Measurements from ENCODE around the gene RGL4.
"Not testable (repeated sequence)": the region's sequence is repeated elsewhere in the genome, so short reads cannot be mapped to it uniquely, and the experiment has no call there.

Gene RGL4

GRCh38 chr22:23690713-23691112 lies at the start of gene RGL4:
Gene RGL4, plus strand, starts transcription at chr22:23691013. Its CDS starts 1,018 bp downstream, at chr22:23692031.
- DNase-seq (ENCODE audit: low read depth in 2 of 2): no peak

- DNase-seq (ENCODE audit: low read depth in 2 of 2): not testable (repeated sequence)
These were observed 44.3 kb upstream of the RGL4 start for GRCh38 chr22:23646526-23646925.

- DNase-seq (ENCODE audit: low read depth in 2 of 2): no peak
These were observed 41.7 kb upstream of the RGL4 start for GRCh38 chr22:23649071-23649501.

- DNase-seq (ENCODE audit: low read depth in 2 of 2): no peak
These were observed 39.1 kb upstream of the RGL4 start for GRCh38 chr22:23651676-23652075.

DNA sequence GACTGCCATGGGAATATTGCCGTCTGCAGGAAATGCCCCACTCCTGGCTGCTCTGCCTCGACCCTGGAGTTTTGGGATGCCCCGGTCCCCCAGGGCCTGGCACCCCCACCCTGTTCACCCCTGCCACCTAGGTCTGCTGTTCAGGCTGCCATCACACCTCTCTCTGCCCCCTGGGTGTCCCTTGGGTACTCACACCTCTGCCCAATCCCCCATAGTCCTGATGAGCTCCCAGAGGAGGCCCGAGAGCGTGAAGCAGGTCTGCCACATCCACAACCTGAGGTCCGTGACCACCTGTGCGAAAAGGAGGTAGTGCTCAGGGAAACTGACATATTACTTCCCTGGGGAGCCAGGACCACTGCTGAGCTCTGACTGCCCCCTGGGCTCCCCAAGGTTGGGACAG lies 38.5 kb upstream of the RGL4 start:
- DNase-seq (ENCODE audit: low read depth in 2 of 2): no peak

GRCh38 chr22:23652711-23653110 lies 38.1 kb upstream of the RGL4 start:
- DNase-seq (ENCODE audit: low read depth in 2 of 2): no peak

DNA sequence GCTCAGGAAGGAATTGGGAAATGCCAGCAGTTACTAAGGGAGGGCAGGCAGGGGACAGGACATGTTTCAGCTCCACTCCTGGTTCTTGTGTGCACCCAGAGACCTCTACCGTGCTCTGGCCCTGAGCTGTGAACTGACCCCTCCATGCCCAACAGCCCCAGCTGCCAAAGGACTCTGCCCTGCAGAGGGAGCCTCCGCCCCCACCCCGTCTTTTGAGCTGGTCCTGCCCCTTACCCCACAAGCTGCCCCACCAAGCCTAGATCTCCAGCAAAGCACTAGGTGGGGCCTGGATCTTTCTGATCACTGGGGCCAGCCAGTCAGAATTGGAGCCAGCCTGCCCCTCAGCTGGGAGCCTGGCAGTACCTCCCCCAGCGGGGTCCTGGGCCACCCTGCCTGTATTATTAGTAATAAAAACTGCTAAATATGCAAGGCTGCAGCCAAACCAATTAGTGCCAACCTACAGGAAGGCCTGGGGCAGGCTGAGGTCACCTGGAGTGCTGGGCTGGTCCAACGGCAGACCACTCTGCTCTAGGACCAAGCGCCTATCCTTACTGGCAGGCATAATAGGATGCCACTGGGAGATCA lies 34.8 kb upstream of the RGL4 start:
- no peak for DNase-seq (ENCODE audit: low read depth in 2 of 2)

DNA sequence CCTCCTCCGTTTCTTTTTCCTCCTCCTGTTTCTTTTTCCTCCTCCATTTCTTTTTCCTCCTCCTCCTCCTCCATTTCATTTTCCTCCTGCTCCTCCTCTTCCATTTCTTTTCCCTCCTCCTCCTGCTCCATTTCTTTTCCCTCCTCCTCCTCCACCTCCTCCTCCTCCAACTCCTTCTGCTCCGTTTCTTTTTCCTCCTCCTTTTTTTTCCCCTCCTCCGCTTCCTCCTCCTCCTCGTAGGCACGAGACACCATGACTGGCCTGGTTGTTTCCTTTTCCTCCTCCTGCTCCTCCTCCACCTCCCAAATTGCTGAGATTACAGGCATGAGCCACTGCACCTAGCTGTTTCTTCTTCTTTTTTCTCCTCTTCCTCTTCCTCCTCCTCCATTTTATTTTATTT lies 33.1 kb upstream of the RGL4 start:
- DNase-seq (ENCODE audit: low read depth in 2 of 2): no peak

DNA sequence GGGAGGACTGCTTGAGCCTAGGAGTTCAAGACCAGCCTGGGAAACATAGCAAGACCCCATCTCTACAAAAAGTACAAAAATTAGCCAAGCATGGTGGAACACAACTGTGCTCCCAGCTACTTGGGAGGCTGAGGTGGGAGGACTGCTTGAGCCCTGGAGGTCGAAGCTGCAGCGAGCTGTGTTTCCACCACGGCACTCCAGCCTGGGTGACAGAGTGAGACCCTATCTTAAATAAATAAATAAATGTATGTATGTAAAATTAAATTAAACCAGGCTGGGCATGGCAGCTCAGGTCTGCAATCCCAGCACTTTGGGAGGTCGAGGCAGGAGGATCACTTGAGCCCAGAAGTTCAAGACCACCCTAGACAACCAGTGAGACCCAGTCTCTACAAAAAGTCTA lies 30.4 kb upstream of the RGL4 start:
- not testable (repeated sequence) for DNase-seq (ENCODE audit: low read depth in 2 of 2)

GRCh38 chr22:23670378-23671295 lies 20.2 kb upstream of the RGL4 start:
- DNase-seq (ENCODE audit: low read depth in 2 of 2): no peak

DNA sequence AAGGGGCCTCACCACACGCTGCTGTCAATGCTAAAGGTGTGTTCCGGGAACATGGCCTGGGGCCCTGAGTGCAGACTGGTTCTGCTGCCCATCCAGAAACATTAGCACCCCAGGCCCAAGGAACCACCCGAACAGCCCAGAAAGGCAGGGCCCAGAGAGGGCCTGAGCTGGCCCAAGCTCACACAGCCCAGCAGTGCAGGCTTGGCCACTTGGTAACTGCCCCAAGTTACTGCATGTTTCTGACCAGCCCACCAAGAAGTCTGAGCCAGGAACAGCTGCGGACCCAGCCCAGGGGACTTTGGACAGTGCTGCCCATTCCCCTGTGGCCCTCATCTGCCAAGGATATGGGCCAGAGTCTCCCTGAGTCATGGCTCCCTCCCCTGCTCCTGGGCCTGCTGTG lies 19.4 kb upstream of the RGL4 start:
- not testable (repeated sequence) for DNase-seq (ENCODE audit: low read depth in 2 of 2)

DNA sequence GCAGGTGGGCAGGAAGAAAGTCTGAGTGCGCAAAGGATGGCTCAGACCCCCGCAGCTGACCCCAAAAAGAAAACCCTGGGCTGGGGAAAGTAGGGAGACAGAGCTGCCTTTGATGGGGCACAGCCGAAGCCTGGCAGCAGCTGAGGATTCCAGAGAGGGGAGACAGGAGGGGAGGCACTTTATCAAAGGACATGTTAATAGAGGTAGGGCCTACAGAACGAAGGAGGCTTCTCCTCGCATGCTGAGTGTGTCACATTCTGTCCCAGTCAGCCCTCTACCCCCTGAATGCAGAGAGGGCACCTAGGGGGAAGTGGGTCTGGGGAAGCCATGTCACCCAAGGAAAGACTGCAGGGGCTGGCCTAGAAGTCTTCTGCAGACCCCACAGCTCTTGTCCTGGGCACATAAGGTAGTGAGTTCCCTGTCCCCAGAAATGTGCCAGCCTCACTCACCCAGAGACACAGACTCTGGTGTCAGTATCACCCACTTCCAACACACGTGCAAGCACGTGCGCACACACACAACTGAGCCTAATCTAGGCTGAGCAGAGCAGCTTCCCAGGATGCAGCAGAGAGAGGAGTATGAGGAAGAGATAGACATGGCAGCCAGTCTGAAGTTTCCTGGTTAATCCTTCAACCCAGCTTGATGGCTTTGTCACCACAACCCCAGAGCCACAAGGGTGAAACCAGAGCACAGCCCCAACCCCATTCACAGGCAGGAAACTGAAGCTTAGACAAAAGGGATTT lies 18.3 kb upstream of the RGL4 start:
- DNase-seq (ENCODE audit: low read depth in 2 of 2): not testable (repeated sequence)

DNA sequence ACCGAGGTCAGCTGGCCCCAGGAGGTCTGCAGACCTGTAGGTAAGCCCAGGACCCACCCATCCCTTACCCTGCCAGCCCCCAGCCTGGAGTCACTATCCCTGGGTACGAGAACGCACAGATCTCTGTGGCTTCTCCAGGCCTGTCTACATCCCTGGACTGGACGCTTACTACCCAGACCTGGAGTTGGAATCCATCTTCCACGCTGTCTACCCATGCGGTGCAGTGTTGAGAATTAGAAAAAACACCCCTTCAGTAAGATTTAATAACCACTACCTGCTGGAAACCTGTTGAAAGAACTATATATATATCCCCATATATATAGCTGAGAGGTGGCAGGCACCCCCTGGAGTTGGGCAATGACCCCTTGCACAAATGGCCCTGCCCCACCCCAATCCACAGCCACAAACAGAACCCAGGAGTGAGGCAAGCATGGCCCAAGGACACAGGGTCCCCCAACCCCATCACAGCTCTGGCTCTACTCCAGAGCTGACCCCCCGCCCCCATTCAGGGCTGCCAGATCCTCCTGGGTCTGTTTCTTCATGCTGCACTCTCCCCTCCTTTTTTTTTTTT lies 17.7 kb upstream of the RGL4 start:
- DNase-seq (ENCODE audit: low read depth in 2 of 2): no peak

DNA sequence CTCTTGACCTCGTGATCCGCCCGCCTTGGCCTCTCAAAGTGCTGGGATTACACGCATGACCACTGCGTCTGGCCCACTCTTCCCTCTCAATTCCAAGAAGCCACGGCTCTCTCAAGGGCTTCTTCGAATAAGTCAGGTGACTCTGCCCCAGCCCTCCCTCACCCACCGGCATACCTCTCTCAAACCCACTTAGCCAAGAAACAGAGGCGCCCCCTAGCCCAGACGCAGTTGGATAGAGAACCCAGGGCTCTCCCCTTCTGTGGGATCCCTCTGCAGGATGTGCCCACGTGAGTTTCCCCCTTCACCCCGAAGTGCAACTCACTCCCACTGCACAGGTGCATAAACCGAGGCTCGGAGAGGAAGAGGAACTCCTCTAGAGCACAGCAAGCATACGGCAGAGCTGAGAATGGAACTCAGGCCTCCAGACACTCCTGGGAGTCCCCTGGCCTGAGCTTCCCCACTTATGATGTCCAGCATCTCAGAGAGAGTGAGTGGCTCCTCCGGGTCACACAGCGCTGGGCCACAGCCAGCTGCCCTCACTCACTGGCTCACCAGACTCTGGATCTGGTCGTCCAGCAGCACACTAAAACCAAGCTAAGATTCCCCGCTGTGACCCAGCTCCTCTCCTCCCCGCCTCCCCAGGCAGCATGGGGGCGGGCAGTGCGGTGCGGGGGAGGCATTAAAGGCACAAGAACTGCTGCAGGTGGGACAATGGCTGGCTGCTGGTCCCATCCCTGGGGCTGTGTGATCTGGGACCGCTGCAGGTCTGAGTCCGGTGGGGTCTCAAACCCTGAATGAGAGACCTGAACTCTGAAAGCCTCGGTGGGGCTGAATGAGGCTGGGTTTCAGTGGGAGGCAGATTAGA lies 16.8 kb upstream of the RGL4 start:
- DNase-seq (ENCODE audit: low read depth in 2 of 2): no peak

DNA sequence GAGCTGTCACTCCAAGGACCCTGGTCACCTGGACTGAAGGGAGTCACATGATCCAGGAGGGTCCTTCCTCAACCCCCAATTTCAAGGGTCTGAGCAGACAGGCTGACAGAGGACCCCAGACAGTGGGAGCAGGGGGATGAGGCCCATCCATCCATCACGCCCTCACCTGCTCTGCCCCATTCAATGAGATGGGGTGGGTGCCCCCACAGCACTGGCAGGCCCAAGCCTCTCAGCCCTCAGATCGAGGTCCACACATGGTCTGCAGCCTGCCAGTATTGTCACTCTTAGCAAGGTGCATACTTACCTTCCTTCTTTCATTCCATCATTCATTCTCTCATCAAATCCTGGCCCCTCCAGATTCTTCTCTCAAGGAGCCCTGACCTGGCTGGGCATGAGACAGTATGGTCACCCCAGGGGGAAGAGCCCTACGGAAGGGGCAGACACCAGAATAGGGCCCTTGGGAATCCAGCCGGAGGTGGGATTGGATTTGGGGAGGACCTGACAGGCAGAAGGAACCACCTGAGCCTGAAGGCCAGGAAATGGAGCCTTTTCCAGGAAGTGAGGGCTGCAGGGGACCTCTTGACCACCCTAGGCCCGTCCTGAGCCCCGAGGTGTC lies 15.8 kb upstream of the RGL4 start:
- not testable (repeated sequence) for DNase-seq (ENCODE audit: low read depth in 2 of 2)

DNA sequence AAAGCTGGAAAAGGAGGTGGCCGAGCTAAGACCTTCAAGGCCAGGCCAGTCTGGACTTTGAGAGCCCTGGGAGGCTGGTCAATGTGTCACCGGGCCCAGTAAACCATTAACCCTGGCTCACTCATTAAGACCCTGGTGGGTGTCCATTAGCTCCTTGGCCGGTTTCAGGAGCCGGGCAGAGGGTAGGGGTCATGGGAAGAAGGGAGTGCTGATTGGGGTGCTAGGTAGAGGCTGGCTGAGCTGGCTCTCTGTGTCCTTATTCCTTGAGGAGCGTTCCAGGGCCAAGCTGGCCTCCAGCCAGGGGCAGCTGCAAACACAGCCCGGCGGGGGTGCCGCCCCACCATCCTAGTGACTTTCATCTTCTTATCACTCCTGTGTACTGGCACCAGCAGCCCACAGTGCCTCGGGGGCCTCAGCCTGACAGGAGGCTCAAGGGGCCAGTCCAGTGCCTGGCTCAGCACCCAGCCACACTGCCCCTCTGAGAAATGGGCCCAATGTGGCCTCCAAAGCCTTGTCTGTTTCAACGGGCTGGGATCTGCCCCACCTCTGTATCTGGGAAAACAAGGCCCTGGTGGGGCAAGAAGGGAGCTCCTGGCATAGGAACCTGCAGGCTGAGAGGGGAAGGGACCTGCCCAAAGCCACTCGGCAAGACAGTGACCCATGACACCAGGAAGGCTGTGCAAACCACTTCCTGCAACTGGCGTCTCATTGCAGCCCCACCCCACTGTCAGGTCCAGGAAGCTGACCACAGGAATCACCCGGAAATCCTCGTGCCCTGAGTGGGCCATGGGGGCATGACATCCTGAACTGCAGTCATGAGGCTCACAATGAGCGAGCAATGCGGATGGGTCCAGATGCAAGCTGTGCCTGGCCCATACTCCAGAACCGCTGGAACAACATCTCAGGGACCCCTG lies 15.1 kb upstream of the RGL4 start:
- no peak for DNase-seq (ENCODE audit: low read depth in 2 of 2)

DNA sequence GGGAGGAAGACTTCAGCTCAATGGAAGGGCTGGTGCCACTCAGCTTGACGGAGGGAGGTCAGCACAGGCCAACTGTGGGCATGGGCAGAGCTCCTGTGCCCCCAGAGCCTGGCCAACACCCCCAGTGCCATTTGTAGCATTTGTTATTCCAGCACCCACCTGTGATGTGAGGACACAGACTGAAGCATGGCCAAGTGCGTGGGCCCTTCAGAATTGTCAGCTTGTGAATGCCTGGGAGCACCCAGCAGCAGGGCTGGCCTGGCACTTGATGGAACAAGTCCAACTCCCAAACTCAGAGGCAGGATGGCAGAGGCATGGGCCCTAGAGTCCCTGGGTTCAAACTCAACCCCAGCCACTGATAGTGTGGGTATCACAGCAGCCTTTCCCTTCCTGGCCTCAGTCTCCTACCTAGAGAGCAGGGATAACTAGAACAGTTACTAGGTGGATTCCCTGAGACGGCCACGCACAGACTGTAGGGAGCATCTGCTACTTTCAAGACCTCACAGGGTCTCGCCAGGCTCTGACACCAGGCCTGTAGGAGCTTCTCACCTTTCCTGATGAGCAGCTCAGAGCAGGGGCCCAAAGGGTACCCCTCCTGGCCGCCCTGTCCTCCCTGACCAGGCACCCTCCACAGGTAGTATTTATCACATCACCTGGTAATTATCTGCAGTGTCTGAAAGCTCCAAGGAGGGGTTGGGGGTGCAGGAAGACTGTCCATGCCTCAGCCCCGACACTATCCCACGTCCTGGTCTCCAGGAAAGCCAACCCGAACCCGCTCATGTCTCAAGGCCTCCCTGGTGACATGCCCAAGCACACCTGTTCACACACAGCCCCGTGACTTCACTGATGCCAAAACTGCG lies 13.7 kb upstream of the RGL4 start:
- not testable (repeated sequence) for DNase-seq (ENCODE audit: low read depth in 2 of 2)

GRCh38 chr22:23677701-23677995 lies 13.2 kb upstream of the RGL4 start:
- no peak for DNase-seq (ENCODE audit: low read depth in 2 of 2)

DNA sequence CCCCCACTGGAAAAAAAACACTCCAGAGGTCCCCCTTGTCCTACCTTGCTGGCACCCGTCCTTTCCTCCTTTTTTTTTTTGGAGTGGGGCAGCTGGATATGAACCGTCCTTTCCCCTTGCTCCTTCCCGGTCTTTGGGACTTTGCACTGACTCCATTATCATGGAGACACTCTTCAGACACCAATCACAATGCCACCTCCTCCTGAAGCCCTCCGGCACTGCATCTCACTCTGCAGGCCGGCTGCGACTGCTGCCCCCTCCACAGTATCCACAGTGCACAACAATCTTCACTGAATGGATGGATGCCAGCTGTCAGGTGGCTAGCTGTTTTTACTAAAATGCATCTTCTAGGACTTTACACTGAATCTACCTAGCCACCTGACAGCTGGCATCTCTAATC lies 12.7 kb upstream of the RGL4 start:
- DNase-seq (ENCODE audit: low read depth in 2 of 2): no peak
